GM18873 (cell line): ENCODE measurements around the gene TICAM1.

Experiments
- ATAC-seq: cut with Tn5 transposase; IDR thresholded peaks from one replicate; pipeline ENCODE4 v1.9.1; 2021; ENCODE audit warnings: mild to moderate bottlenecking, moderate library complexity, moderate number of reproducible peaks; ENCODE audit not compliant: unreplicated experiment, low FRiP score

The TICAM1 gene

DNA sequence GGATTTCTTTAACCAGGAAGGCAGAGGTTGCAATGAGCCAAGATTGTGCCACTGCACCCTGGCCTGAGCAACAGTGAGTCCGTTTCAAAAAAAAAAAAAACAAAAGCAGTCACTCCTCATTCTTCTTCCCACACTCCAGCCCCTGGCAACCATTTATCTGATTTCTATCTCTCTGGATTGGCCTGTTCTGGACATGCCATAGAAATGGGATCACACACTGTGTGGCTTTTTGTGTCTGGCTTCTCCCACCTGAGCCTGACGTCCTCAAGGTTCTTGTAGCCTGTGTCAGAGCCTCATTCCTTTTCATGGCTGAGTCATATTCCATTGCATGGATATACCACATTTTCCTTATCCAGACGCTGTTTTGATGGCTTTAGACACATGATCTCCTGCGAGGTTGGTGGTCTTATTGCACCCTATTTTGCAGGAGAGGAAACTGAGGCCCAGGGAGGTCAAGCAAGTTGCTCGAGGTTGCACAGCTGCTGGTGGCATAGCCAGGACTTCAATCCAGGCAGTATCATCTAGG lies 55.8 kb downstream of the TICAM1 start:
- no peak for ATAC-seq

DNA sequence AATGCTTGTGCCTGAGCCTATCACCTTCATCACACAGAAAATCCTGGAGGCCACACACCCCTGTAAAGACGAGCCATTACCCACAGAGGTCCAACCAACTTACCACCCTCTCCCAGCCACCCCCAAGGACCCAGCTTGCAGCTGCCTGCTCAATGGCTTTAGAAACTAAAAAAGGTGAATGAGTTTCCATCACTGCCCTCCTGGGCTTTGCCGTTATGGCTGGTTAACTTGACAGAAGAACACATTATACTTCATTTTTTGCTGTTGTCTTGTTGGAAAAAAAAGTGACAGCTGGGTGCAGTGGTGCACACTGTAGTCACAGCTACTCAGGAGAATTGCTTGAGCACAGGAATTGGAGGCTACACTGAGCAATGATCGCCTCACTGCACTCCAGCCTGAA lies 57.4 kb downstream of the TICAM1 start:
- ATAC-seq = no peak

DNA sequence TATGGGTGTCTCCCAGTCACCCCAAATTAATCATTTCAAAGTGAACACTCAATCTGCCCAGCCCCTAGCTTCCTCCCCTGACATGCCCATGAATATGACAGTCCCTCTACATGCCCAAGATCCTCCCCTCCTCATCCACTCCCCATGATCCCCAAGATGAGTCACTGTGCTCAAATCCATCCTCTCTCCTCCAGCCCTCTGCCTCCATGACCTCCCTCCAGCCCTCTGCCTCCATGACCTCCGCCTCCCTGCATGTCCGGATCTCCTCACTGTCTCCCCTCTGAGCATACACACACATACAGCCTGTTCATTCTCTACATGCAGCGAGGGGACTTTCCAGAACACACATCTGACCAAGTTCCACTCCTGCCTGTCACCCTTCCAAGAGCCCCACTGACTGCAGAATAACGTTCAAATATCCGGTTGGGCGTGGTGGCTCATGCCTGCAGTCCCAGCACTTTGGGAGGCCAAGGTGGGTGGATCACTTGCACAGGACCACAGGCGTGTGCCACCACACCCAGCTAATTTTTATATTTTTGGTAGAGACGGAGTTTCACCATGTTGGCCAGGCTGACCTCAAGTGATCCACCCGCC lies 58.4 kb downstream of the TICAM1 start:
- ATAC-seq = no peak

DNA sequence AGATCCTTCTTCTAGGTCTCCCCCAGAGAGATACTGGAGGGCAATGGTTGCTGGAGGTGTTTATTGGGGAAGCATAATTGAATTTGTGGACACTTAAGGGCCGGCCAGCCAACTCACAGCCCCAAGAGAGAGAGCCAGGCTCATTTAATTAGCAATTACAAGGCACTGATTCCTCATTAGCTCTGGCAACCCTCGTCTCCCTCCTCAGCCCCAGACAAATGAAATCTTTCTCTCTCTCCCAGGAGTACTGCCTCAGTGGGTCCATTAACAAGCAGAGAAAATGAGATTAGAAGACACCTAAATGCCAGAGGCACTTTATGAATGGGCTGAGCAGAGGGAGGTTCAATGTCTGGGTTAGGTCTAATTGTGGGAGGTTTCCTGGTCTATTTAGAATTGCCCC lies 58.9 kb downstream of the TICAM1 start:
- ATAC-seq = no peak

DNA sequence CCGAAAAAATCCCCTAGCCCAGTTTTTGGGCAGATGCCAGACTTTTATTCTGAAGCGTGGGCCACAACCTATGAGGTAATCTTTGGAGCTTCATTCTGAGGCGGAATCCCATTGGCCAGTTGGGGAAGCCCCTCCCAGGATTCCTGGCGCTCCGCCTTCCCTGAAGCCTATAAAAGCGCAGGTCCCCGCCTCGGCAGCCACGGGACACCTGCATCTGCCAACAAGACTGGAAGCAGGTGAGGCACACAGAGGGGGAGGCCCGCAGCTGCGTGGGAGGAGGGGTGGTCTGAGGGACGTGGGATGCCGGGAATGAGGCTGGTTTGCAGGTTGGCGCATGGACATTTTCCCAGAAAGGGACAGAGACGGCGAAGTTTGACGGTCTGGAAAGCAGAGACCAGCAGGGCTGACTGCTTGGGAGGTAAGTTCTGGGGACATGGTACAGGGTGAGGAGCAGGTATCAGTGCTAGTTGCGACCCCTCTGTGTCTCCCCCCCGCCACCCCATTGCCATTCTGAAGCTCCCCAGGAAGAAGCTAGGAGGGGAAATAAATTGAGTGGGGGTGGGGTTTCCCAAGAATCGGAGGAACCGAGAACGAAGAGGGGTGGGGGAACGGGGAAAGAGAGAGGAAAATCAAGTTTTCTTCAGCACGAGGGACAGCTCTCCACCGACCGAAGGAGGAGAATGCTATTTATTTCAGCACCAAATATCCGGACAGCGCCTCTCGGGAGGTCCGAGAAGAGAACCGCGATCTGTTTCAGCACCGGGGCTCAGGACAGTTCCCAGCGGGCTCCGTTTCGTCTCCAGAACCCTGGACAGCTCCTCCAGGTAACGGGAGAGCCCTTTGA lies 62.4 kb downstream of the TICAM1 start:
- ATAC-seq = no peak
